GM13977 (cell line): Measurements from ENCODE around the gene MAL.

ENCODE experiments used
- DNase-seq: peaks from one replicate; pipeline ENCODE4 v3.0.0; 2012; ENCODE audit warnings: low spot score
- in situ Hi-C: fragments of 300-500 bp; cut with MboI; formaldehyde crosslinking; loops from one replicate; pipeline ENCODE4 v1.12.0; 2022; ENCODE audit warnings: low sequenced_read_pairs, low pct_unique_long_range_greater_than_20kb, mixed read lengths, inconsistent platforms; ENCODE audit not compliant: unreplicated experiment
- TF ChIP-seq, protein P1 (sequence below): IDR thresholded peaks from 2 replicates; pipeline ENCODE4 v1.5.1; 2012; ENCODE audit warnings: mild to moderate bottlenecking, control low read depth; ENCODE audit not compliant: insufficient read depth; ENCODE audit errors: extremely low read depth, missing control alignments

MAL gene

DNA sequence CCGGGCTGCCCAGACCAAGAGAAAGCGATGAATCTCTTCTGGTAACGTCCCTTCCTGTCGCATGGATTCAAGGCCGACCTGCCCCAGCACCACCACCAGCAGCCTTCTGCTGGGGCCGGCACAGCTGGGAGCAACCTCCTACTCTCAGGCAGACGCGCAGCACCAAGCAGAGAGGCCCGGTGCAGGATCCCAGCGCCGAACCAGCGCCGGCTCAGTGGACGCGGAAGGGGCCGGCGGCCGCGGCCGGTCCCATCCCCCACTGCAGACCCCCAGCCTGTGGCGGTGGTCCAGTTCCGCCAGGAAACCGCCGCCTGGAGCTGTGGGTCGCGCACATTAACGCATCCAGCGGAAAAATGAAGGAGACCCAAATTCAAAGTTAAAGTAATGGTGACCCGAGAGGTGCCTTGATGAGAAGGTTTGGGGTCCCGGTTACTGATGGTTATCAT is 525 bp upstream of the MAL start:
- DNase-seq: no peak
- in situ Hi-C loops: no loop called here
- TF ChIP-seq, protein P1, sequence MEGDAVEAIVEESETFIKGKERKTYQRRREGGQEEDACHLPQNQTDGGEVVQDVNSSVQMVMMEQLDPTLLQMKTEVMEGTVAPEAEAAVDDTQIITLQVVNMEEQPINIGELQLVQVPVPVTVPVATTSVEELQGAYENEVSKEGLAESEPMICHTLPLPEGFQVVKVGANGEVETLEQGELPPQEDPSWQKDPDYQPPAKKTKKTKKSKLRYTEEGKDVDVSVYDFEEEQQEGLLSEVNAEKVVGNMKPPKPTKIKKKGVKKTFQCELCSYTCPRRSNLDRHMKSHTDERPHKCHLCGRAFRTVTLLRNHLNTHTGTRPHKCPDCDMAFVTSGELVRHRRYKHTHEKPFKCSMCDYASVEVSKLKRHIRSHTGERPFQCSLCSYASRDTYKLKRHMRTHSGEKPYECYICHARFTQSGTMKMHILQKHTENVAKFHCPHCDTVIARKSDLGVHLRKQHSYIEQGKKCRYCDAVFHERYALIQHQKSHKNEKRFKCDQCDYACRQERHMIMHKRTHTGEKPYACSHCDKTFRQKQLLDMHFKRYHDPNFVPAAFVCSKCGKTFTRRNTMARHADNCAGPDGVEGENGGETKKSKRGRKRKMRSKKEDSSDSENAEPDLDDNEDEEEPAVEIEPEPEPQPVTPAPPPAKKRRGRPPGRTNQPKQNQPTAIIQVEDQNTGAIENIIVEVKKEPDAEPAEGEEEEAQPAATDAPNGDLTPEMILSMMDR: no peak

DNA sequence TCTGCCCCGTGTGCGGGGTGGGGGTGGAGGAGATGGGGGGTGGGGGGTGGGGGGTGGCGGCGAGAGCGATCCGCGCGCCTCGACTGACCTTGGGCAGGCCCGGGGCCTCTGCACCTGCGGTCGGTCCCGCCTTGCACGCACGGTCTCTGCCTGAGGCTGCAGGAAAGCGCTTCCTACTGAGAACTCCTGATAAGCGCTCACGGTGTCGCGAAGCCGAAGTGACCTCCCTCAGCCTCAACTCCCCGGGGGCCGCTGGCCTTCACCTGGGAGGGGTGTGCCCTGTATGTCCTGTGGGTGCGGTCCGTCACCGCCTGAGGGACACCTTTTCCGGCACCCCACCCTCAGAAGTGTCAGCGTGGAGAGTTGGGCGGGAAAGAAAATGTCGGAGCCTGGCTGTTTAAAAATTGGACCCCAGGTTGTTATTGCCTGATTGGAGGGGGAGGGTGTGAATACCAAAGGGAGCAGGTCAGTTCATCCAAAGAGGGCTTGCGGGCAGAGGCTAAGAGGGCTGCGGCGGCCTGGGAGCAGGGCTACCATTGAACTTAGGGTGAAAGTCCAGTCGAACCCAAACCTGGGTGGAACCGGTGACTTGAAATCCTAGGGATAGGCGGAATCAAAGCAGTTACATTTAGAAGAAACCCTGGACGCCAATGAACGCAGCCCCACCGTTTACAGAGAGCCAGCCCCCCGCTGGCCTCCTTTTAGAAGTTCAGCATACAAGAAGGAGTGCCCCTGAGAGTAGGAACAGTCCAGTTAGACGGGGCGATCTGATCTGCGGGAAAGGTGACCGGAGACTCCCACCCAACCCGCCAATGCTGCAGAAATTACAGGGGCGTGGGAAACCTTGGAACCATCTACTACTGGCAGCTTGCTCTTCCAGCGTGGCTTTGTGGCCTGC is 1.2 kb downstream of the MAL start:
- DNase-seq: no peak
- TF ChIP-seq, protein P1: no peak
- in situ Hi-C loops: no loop called here

- DNase-seq: no peak
- in situ Hi-C loops: no loop called here
- TF ChIP-seq, protein P1: no peak
These were observed 1.8 kb downstream of the MAL start for GRCh38 chr2:95027369-95027720.

GRCh38 chr2:95029898-95030341 is 4.4 kb downstream of the MAL start:
- DNase-seq: no peak
- TF ChIP-seq, protein P1: no peak
- in situ Hi-C loops: no loop called here

DNA sequence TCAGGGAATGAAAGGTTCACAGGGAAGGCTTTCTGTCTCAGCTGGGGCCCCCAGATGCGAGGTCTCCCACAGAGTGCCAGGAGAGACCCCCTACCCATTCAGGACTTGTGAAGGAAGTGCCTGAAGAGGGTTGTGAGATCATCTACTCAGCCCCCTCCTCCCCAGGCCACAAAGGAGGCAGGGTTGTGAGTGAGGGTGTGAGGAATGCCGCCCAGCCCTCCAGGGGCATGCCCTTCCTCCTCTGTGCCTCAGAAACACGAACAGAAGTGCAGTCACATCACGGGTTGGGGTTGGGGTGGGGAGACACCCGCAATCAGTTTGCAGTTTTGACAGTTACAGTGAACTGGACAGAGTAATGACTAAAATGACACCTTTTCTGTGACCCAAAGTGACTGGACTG is 5.0 kb downstream of the MAL start:
- in situ Hi-C loops: no loop called here
- TF ChIP-seq, protein P1: no peak

DNA sequence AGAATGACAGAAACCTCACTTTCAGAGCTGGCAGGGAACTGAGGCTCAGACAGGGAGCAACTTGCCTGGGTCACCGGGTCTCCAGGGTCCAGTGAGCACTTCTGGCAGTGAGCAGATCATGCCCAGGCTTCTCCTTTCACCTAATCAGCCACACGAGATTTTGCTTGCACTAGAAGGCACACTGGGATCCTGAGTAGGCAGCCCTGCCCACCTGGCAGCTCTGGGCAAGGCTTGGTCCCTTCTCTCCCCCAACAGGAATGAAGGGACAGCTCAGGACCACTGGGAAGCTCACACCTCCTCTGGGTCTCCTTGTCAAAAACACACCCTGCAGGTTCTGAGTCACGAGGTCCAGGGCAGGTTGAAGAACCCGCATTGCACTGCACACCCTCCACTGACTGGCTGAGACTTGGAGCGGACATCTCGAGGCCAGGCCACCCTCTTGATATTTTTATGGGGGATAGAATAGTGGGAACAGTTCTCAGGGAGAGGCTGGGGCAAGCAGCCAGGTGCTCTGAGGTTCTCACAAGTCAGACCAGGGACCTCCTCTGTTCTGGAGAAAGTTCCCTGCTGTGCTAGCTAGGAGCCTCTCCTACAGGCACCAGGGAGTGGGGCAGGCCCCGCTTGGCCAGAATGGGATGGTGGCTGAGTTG is 5.7 kb downstream of the MAL start:
- no peak for DNase-seq
- in situ Hi-C loops: no loop called here
- TF ChIP-seq, protein P1: no peak

More for the DNA sequence above, 5.0 kb downstream of the MAL start:
- DNase-seq: no peak
